Adrenal gland (tissue), 12 donors: ENCODE measurements around the gene BRCA2. TPM values are rescaled to one million over a fixed set of nuclear protein-coding genes. Genes with fewer than 3 reads are reported as not detected.

Source experiments
- DNase-seq, 7 donors: peaks; one replicate each; pipeline ENCODE4 v3.0.0-alpha.2; 2019 to 2020
- H3K27ac ChIP-seq, 5 donors: fragments of 200-600 bp; sonication (generic) in 4 of 5; 1 replicate in 3 of 5; 2 replicates in 2 of 5; pipeline versions ENCODE4 v1.5.1 to v1.8.0; 2016 to 2020; ENCODE audit warnings: mild to moderate bottlenecking in 1 of 5
- H3K27me3 ChIP-seq: fragments of 200-600 bp; 2 replicates; pipeline ENCODE4 v1.8.0; 2021
- H3K36me3 ChIP-seq, 2 donors: fragments of 200-600 bp; replicated peaks in 1 of 2; 1 replicate in 1 of 2; 2 replicates in 1 of 2; pipeline versions ENCODE4 v1.5.1 to v1.8.0; 2018 to 2022
- H3K4me1 ChIP-seq, 2 donors: fragments of 200-600 bp; replicated peaks in 1 of 2; 1 replicate in 1 of 2; 2 replicates in 1 of 2; pipeline versions ENCODE4 v1.5.1 to v1.8.0; 2018 to 2021
- H3K4me3 ChIP-seq, 4 donors: fragments of 200-600 bp; sonication (generic) in 3 of 4; one replicate each; pipeline ENCODE4 v1.5.1; 2016 to 2018
- H3K9me3 ChIP-seq, 3 donors: fragments of 200-600 bp; sonication (generic) in 1 of 3; replicated peaks in 1 of 3; 1 replicate in 2 of 3; 2 replicates in 1 of 3; pipeline versions ENCODE4 v1.5.1 to v1.8.0; 2016 to 2021
- POLR2A ChIP-seq, 2 donors: fragments of 450-650 bp; IDR thresholded peaks; one replicate each; pipeline ENCODE4 v1.6.1; 2017; ENCODE audit warnings: antibody characterized with exemption in 2 of 2, mild to moderate bottlenecking in 2 of 2, moderate library complexity in 1 of 2
- WGBS, 4 donors: extraction: QIAGEN DNeasy Blood & Tissue Kit in 2 of 4; methylation state at CpG; one replicate each; pipeline versions ENCODE4 v1.1.5 to v1.1.7; 2013 to 2017; 5-methylcytosine and 5-hydroxymethylcytosine counted together
- intact Hi-C, 2 donors: fragments of 100-400 bp; cut with DNase I; formaldehyde crosslinking; loops; one replicate each; pipeline versions ENCODE4 v1.14.1 to v1.15.0; 2022 to 2023
- polyA plus RNA-seq, 3 donors: library from polyadenylated mRNA; stranded (reverse); fragments of 200-250 nt in 2 of 3; fragments of 350-450 nt in 1 of 3; fragmentation: Illumina TruSeq in 1 of 3; extraction: RNeasy Lipid Tissue Mini Kit (QIAGEN cat#74804) in 1 of 3; gene quantifications; one replicate each; pipeline ENCODE4 v1.2.3, GENCODE V29; 2013 to 2014
- small RNA-seq, 2 donors: library from RNA; depleted of rRNA; stranded (forward); fragments of <200 nt; gene quantifications; one replicate each; pipeline ENCODE3, GENCODE V24; 2016
- total RNA-seq, 9 donors: library from RNA; depleted of rRNA in 4 of 9; stranded (reverse); fragments of >200 nt in 4 of 9; fragments of 120-200 nt in 1 of 9; fragmentation: NEBNext Ultra II Directional in 1 of 9; extraction: Animal tissue kit (Norgen Biotek cat#: 25700) in 1 of 9; gene quantifications; one replicate each; pipeline versions ENCODE4 v1.1.0 to v1.2.4, GENCODE V29; 2013 to 2023
- TF ChIP-seq, protein P1 (sequence below), 6 experiments: fragments of 450-650 bp in 4 of 6; fragments of 200-600 bp in 2 of 6; sonication (generic) in 1 of 6; IDR thresholded peaks; 1 replicate in 5 of 6; 2 replicates in 1 of 6; pipeline versions ENCODE4 v1.5.1 to v1.8.0; 2016 to 2021; ENCODE audit warnings: antibody characterized with exemption in 6 of 6, mild to moderate bottlenecking in 2 of 6, moderate library complexity in 1 of 6
- donor health status: healthy with polysubstance abuse.
- donor health status: Bipolar disorder and iron deficiency.
- donor health status: DM: yes; HTN: yes; CAD: no.
- donor health status: DM: no; HTN: no; CAD: no.
- donor health status: DM: no; HTN: no; CAD: no.
- donor health status: DM: yes; HTN: yes; CAD: no.

BRCA2 gene
- total and polyA plus RNA-seq, 12 donors: 0.07 to 4.5 (median 1.2) TPM

DNA sequence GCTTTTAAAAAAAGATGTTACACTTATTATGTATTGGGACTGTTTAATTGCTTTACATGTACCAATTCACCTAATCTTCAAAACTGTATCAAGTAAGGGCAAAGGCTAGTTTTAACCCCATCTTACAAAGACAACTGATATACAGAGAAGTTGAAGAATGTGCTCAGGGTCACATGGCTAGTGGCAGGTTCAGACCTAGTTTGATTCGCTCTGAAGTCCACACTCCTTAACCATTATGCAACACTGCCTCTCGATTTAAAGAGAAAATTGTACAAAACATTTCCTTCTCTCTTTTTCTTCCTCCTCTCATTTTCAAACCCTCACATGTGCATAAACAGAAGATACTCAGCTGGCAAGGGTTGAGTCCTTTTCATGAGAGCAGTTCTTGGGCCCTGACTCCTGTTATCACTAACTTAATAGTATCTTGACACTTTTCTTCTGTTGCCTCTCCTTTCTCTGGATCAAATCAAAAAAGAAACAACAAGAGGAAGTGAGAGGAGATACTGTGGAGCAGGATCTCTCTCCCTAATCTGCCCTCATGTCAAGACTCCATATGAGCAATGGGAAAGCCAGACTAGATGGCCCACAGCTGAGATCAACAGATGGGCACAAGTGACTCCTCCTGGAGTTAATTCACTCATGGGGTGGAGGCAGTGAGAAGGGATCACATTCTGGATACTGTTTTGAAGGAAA, 131.6 kb downstream of the BRCA2 start:
- no peak overlapping the region for H3K27ac ChIP-seq
- H3K4me3 ChIP-seq: no peak overlapping the region
- WGBS, 4 donors: 72 to 78% (median 74%) methylated on average over 2 of the region's 2 CpGs
- no peak for TF ChIP-seq POLR2A (IDR thresholded peaks at IDR 0.05)
- TF ChIP-seq, protein P1, sequence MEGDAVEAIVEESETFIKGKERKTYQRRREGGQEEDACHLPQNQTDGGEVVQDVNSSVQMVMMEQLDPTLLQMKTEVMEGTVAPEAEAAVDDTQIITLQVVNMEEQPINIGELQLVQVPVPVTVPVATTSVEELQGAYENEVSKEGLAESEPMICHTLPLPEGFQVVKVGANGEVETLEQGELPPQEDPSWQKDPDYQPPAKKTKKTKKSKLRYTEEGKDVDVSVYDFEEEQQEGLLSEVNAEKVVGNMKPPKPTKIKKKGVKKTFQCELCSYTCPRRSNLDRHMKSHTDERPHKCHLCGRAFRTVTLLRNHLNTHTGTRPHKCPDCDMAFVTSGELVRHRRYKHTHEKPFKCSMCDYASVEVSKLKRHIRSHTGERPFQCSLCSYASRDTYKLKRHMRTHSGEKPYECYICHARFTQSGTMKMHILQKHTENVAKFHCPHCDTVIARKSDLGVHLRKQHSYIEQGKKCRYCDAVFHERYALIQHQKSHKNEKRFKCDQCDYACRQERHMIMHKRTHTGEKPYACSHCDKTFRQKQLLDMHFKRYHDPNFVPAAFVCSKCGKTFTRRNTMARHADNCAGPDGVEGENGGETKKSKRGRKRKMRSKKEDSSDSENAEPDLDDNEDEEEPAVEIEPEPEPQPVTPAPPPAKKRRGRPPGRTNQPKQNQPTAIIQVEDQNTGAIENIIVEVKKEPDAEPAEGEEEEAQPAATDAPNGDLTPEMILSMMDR (IDR thresholded peaks at IDR 0.05): no peak
- no peaks in the 10 kb centered on the region for H3K27me3 ChIP-seq
- H3K36me3 ChIP-seq: no peaks in the 10 kb centered on the region
- DNase-seq: no peak
- H3K9me3 ChIP-seq: no peaks in the 10 kb centered on the region
- intact Hi-C loops: no loop called here
- H3K4me1 ChIP-seq: no peaks in the 10 kb centered on the region

DNA sequence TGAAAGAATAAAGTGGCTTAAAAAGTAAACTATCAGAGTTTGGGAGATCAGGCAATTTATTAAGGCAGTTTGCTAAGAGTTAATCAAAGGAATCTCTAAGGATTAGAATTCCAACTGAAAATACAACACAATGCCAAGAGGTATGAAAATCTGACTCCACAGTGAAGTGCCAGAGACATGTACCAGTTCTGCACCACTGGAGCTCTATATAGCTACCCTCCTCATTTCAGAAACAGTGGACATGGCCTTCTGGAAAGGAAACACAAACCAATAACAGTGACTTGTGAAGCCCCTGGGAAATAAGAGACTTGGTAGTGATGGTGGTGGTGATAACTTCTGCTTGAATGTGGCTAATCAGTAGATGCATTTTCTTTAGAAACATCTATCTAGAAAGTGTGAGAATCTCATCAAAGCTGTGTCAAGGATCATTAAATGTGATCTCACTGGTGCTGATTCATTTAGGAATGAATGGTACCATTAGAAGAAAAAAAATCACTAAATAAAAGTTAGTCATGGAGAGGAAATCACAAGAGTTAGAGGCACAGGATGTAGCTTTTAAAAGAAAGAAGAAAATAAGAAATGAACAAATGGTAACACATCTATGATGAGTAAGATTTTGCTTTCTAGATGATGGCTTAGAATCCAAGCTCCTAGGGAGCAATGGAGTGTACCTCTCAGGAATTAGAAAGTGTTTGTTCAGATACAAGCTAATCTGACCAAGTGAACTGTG, 132.8 kb downstream of the BRCA2 start:
- H3K27ac ChIP-seq: no peak overlapping the region
- H3K9me3 ChIP-seq: no peaks in the 10 kb centered on the region
- H3K27me3 ChIP-seq: no peaks in the 10 kb centered on the region
- no peak overlapping the region for H3K4me3 ChIP-seq
- intact Hi-C loops: no loop called here
- DNase-seq: no peak
- H3K4me1 ChIP-seq: no peaks in the 10 kb centered on the region
- TF ChIP-seq, protein P1 (IDR thresholded peaks at IDR 0.05): no peak
- no peaks in the 10 kb centered on the region for H3K36me3 ChIP-seq

DNA sequence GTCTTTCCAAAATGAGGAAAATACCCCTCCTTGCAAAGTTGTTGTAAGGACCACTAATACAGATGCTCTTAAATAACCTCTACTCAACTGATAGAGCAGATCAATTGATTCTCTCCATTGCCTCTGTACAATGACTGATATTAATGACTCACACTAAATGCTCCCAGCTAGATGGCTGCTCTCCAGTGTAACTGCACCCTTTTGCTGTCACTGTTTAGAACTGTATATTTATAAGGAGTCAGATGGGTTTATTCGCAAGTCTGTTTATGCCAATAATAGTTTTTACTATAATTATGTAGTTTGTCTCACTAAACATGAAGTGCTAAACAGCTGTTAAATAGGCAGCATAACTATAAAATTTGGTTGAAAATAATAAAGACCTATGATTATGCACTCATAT, 133.7 kb downstream of the BRCA2 start:
- TF ChIP-seq, protein P1 (IDR thresholded peaks at IDR 0.05): no peak
- no peak for TF ChIP-seq POLR2A (IDR thresholded peaks at IDR 0.05)
- Histone ChIP-seq H3K27ac (no peak overlapping the region), H3K36me3 (no peaks in the 10 kb centered on the region), H3K27me3 (no peaks in the 10 kb centered on the region), H3K4me1 (no peaks in the 10 kb centered on the region), H3K9me3 (no peaks in the 10 kb centered on the region), H3K4me3 (no peak overlapping the region)
- DNase-seq: no peak
- WGBS, 4 donors: 94 to 100% (median 96%) methylated on average over 1 of the region's 1 CpG
- intact Hi-C loops: no loop called here

Small RNA genes lying within 50 kb of the gene (small RNA-seq; reads per million reads assigned to genes)
- 0 reads per million in 2 donors for gene RF00190

Other genes starting within 250 kb of the BRCA2 start
- gene ZAR1L, start 145 bp upstream of the BRCA2 start, total RNA-seq: not detected
- gene ZAR1L, start 145 bp upstream of the BRCA2 start, polyA plus RNA-seq: not detected
- gene N4BP2L1, start 112.6 kb downstream of the BRCA2 start, total RNA-seq: 10 to 100 TPM in 5 of 9 donors, 1 to 10 TPM in 4; 6.7 to 23.5 (median 10.5) TPM
- gene N4BP2L1, start 112.6 kb downstream of the BRCA2 start, polyA plus RNA-seq: 10 to 100 TPM in 2 of 3 donors, 1 to 10 TPM in 1; 9.4 to 22.0 (median 16.5) TPM
- gene N4BP2L2, start 223.3 kb downstream of the BRCA2 start, total RNA-seq: 100 to 1,000 TPM in 6 of 9 donors, 10 to 100 TPM in 3; 34.1 to 321 (median 124) TPM
- 100 to 1,000 TPM in 2 of 3 donors, 10 to 100 TPM in 1; 82.4 to 152 (median 109) TPM for gene N4BP2L2, start 223.3 kb downstream of the BRCA2 start, polyA plus RNA-seq